Ovary (tissue), 9 donors: Measurements from ENCODE around the gene PVR. TPM values are rescaled to one million over a fixed set of nuclear protein-coding genes. Genes with fewer than 3 reads are reported as not detected.
"Not testable (repeated sequence)": the region's sequence is repeated elsewhere in the genome, so short reads cannot be mapped to it uniquely, and the experiment has no call there.

Source experiments
- DNase-seq, 5 donors: peaks; one replicate each; pipeline ENCODE4 v3.0.0-alpha.2; 2019 to 2020
- H3K27ac ChIP-seq, 2 donors: fragments of 200-600 bp; one replicate each; pipeline versions ENCODE4 v1.5.1 to v1.8.0; 2019 to 2022
- H3K27me3 ChIP-seq: fragments of 200-600 bp; one replicate; pipeline ENCODE4 v1.8.0; 2022
- H3K36me3 ChIP-seq: fragments of 200-600 bp; sonication (generic); one replicate; pipeline ENCODE4 v1.5.1; 2019
- H3K4me1 ChIP-seq: one replicate; pipeline ENCODE4 v1.8.1; 2013; ENCODE audit warnings: mild to moderate bottlenecking, moderate library complexity; ENCODE audit not compliant: insufficient read depth
- H3K4me3 ChIP-seq: fragments of 200-600 bp; sonication (generic); one replicate; pipeline ENCODE4 v1.5.1; 2017
- H3K9me3 ChIP-seq, 2 donors: fragments of 200-600 bp in 1 of 2; sonication (generic) in 1 of 2; one replicate each; pipeline versions ENCODE4 v1.5.1 to v1.8.1; 2013 to 2019; ENCODE audit warnings: mild to moderate bottlenecking in 1 of 2, moderate library complexity in 1 of 2
- EP300 ChIP-seq: sonication (generic); formaldehyde crosslinking; IDR thresholded peaks from one replicate; pipeline ENCODE4 v1.6.1; 2017; ENCODE audit warnings: antibody characterized with exemption
- POLR2A ChIP-seq: fragments of 450-650 bp; IDR thresholded peaks from one replicate; pipeline ENCODE4 v1.6.1; 2017; ENCODE audit warnings: antibody characterized with exemption, mild to moderate bottlenecking, moderate library complexity
- WGBS, 3 donors: extraction: QIAGEN DNeasy Blood & Tissue Kit in 1 of 3; methylation state at CpG; one replicate each; pipeline versions ENCODE4 v1.1.5 to v1.1.7; 2013 to 2017; 5-methylcytosine and 5-hydroxymethylcytosine counted together
- intact Hi-C, 4 donors: fragments of 100-400 bp; cut with DNase I; formaldehyde crosslinking; loops; one replicate each; pipeline versions ENCODE4 v1.11.0 to v1.15.1; 2022 to 2023
- polyA plus RNA-seq, 2 donors: library from polyadenylated mRNA; stranded (reverse); fragments of 200-250 nt in 1 of 2; fragments of 350-450 nt in 1 of 2; fragmentation: Illumina TruSeq in 1 of 2; extraction: RNeasy Lipid Tissue Mini Kit (QIAGEN cat#74804) in 1 of 2; gene quantifications; one replicate each; pipeline ENCODE4 v1.2.3, GENCODE V29; 2013 to 2014
- total RNA-seq, 7 donors: library from RNA; depleted of rRNA in 2 of 7; stranded (reverse); fragments of >200 nt in 2 of 7; fragmentation: NEBNext Ultra II Directional in 3 of 7; extraction: Animal tissue kit (Norgen Biotek cat#: 25700) in 3 of 7; gene quantifications; one replicate each; pipeline versions ENCODE4 v1.1.0 to v1.2.4, GENCODE V29; 2016 to 2023
- TF ChIP-seq, protein P1 (sequence below), 3 donors: fragments of 450-650 bp in 2 of 3; fragments of 200-600 bp in 1 of 3; IDR thresholded peaks; one replicate each; pipeline versions ENCODE4 v1.5.1 to v1.8.0; 2016 to 2022; ENCODE audit warnings: antibody characterized with exemption in 3 of 3, mild to moderate bottlenecking in 1 of 3
- donor health status: DM: no; HTN: no; CAD: no; lungs with moderate emphysema.
- donor health status: DM: no; HTN: no; CAD: no.
- donor health status: Bipolar disorder and iron deficiency.
- donor health status: DM: yes; HTN: yes; CAD: no.
- donor health status: DM: no; HTN: no; CAD: no.
- donor health status: DM: yes; HTN: yes; CAD: no.

PVR gene
- total and polyA plus RNA-seq, 9 donors, result 14.0 to 33.9 (median 22.5) TPM

DNA sequence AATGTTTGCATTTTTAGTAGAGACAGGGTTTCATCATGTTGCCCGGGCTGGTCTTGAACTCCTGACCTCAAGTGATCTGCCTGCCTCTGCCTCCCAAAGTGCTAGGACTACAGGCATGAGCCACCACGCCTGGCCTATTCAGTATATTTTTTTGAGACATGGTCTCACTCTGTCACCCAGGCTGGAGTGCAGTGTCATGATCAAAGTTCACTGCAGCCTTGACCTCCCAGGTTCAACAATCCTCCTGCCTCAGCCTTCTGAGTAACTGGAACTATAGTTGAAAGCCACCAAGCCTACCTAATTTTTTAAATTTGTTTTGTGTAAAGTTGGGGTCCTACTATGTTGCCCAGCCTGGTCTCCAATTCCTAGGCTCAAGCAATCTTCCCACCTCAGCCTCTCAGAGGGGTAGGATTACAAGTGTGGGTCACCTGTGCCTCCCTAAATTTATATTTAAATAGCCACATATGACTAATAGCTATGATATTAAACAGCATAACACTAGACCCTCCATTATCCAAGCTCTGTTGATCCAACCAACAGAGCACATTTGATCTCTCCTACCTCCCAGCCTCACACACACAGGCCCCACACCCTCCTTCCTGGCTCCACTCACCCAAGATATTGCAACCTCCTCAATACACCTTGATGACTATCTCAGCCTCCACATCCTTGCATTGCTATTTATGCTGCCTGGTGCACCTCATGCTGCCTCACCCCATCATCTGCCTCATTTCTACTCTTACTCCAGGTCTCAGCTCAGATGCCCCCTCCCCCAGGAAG is 25.5 kb downstream of the PVR start:
- H3K4me1 ChIP-seq, result no peaks in the 10 kb centered on the region
- H3K27ac ChIP-seq, result no peak overlapping the region
- TF ChIP-seq, protein P1, sequence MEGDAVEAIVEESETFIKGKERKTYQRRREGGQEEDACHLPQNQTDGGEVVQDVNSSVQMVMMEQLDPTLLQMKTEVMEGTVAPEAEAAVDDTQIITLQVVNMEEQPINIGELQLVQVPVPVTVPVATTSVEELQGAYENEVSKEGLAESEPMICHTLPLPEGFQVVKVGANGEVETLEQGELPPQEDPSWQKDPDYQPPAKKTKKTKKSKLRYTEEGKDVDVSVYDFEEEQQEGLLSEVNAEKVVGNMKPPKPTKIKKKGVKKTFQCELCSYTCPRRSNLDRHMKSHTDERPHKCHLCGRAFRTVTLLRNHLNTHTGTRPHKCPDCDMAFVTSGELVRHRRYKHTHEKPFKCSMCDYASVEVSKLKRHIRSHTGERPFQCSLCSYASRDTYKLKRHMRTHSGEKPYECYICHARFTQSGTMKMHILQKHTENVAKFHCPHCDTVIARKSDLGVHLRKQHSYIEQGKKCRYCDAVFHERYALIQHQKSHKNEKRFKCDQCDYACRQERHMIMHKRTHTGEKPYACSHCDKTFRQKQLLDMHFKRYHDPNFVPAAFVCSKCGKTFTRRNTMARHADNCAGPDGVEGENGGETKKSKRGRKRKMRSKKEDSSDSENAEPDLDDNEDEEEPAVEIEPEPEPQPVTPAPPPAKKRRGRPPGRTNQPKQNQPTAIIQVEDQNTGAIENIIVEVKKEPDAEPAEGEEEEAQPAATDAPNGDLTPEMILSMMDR (IDR thresholded peaks at IDR 0.05), result no peak
- TF ChIP-seq EP300 (no peak), POLR2A (no peak)
- 65 to 73% (median 67%) methylated on average over 2 of the region's 2 CpGs for WGBS, 3 donors
- no peaks in the 10 kb centered on the region for H3K27me3 ChIP-seq
- no peak for DNase-seq
- no peaks in the 10 kb centered on the region for H3K36me3 ChIP-seq
- intact Hi-C loops, result no loop called here
- H3K4me3 ChIP-seq, result no peak overlapping the region
- H3K9me3 ChIP-seq, result no peaks in the 10 kb centered on the region

DNA sequence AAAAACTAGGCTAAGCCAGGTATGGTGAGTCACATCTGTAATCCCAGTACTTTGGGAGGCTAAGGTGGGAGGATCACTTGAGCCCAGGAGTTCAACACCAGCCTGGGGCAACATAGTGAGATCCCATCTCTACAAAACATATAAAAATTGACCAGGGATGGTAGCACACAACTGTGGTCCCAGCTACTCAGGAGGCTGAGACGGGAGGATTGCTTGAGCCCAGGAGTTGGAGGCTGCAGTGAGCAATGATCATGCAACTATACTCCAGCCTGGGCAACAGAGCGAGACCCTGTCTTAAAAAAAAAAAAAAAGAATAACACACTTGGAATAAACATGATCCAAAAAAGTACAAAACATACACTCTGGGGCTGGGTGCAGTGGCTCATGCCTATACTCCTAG is 26.3 kb downstream of the PVR start:
- H3K36me3 ChIP-seq, H3K27ac ChIP-seq, DNase-seq, intact Hi-C loops, H3K4me1 ChIP-seq, H3K4me3 ChIP-seq, H3K9me3 ChIP-seq, H3K27me3 ChIP-seq: not testable (repeated sequence)
- WGBS, 3 donors, result 75 to 95% (median 94%) methylated on average over 2 of the region's 2 CpGs

DNA sequence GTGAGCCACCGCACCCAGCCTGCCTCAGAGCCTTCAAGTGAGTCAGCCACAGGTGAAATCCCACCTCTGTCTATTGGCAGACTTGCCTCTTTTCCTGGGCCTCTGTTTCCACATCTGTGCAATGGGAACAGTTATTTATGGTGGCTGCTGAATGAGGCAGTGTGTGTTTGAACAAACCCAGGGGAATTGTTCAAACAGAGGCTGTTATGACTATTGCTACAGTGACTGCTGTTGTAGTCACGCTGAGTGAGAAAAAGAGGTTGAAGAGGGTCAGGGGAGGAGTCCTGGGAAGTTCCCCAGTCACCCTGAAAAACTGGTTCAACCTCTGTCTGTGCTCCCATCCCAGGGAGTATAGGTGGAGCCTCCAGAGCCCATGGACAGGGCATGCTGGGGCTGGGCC is 27.7 kb downstream of the PVR start, which contains the start of gene CEACAM19:
Gene CEACAM19, plus strand, starts transcription at position 83 of the 400 bp plus-strand sequence. CDS start 450 bp downstream, outside the sequence.
- no peak for DNase-seq
- TF ChIP-seq, protein P1 (IDR thresholded peaks at IDR 0.05), result no peak
- TF ChIP-seq POLR2A (no peak), EP300 (no peak)
- Histone ChIP-seq H3K27ac (no peak within 1 kb of the TSS), H3K36me3 (no peaks in the 10 kb centered on the region), H3K4me1 (no peaks in the 10 kb centered on the region), H3K27me3 (no peaks in the 10 kb centered on the region), H3K9me3 (no peaks in the 10 kb centered on the region), H3K4me3 (no peak within 1 kb of the TSS)
- intact Hi-C loops, result no loop called here
- WGBS, 3 donors, result 80 to 96% (median 94%) methylated on average over 2 of the region's 2 CpGs

DNA sequence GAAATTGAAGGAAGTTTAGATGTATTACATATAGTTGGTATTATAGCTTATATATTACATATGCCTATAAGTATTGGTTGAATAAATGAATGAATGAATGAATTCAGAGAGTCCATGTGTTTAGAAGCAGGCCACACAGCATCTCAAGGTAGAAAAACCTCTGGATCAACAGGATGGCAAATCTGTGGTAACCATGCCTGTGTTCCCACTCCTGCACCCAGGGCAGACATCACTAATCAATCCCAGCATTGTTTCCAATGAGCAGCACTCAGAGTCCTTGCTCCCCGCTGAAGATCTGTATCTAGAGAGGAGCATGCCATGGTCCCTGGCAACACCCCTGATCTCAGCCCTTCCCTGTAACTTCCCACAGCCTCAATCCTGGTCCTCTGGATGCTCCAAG is 28.5 kb downstream of the PVR start:
- no peak for DNase-seq
- Histone ChIP-seq H3K4me3 (no peak overlapping the region), H3K27me3 (no peaks in the 10 kb centered on the region), H3K27ac (no peak overlapping the region), H3K4me1 (no peaks in the 10 kb centered on the region), H3K36me3 (no peaks in the 10 kb centered on the region), H3K9me3 (no peaks in the 10 kb centered on the region)
- intact Hi-C loops, result no loop called here
- TF ChIP-seq POLR2A (no peak), EP300 (no peak)
- TF ChIP-seq, protein P1 (IDR thresholded peaks at IDR 0.05), result no peak
- 54 to 92% (median 75%) methylated on average over 1 of the region's 1 CpG for WGBS, 3 donors

DNA sequence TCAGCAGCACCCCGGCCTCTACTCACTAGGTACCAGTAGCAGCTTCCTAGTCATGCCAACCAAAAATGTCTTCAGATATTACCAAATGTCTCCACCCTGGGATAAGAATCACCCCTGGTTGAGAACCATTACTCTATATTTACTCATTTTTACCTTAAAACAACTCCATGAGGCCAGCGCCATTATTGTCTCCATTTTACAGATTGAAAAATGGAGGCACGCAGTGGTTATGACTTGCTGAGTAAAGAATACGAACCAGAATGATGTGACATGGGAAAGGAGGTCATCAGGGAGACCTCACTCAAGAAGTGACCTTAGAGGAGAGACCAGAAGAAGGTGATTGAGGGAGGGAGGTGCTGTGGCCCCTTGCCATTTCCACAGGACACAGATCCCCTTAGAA is 29.8 kb downstream of the PVR start:
- Histone ChIP-seq H3K27ac (no peak overlapping the region), H3K36me3 (no peaks in the 10 kb centered on the region), H3K4me3 (no peak overlapping the region), H3K9me3 (no peaks in the 10 kb centered on the region), H3K27me3 (no peaks in the 10 kb centered on the region), H3K4me1 (no peaks in the 10 kb centered on the region)
- DNase-seq, result no peak
- 78 to 93% (median 90%) methylated on average over 4 of the region's 4 CpGs for WGBS, 3 donors
- intact Hi-C loops, result no loop called here
- TF ChIP-seq POLR2A (no peak), EP300 (no peak)
- TF ChIP-seq, protein P1 (IDR thresholded peaks at IDR 0.05), result no peak
